Karpas-422 (cell line): ENCODE measurements around the gene ZMIZ1. TPM values are rescaled to one million over a fixed set of nuclear protein-coding genes. Genes with fewer than 3 reads are reported as not detected.
A peak's percentile ranks its signal among the peaks of the same experiment; 100 is the strongest.

ENCODE experiments used
- DNase-seq: peaks from one replicate; pipeline ENCODE4 v3.0.0-alpha.2; 2015
- H2AFZ ChIP-seq: fragments of 200-600 bp; sonication (generic); 2 replicates; pipeline ENCODE4 v1.6.1; 2014; ENCODE audit warnings: antibody characterized with exemption, low read length, mixed read lengths
- H3K27ac ChIP-seq: fragments of 200-600 bp; sonication (generic); 2 replicates; pipeline ENCODE4 v1.5.1; 2014; ENCODE audit warnings: mild to moderate bottlenecking, low read length, moderate library complexity
- H3K27me3 ChIP-seq: fragments of 200-600 bp; sonication (generic); 2 replicates; pipeline ENCODE4 v1.6.1; 2014; ENCODE audit warnings: low read length, mixed read lengths
- H3K36me3 ChIP-seq: fragments of 200-600 bp; sonication (generic); 2 replicates; pipeline ENCODE4 v1.6.1; 2014; ENCODE audit warnings: low read length, mixed read lengths; ENCODE audit not compliant: insufficient read depth
- H3K4me1 ChIP-seq: fragments of 200-600 bp; sonication (generic); 2 replicates; pipeline ENCODE4 v1.6.1; 2014; ENCODE audit warnings: mild to moderate bottlenecking, low read length, mixed read lengths
- H3K4me2 ChIP-seq: fragments of 200-600 bp; sonication (generic); 2 replicates; pipeline ENCODE4 v1.6.1; 2014; ENCODE audit warnings: low read length, low read depth, mild to moderate bottlenecking; ENCODE audit not compliant: poor library complexity, severe bottlenecking
- H3K4me3 ChIP-seq: fragments of 200-600 bp; sonication (generic); 2 replicates; pipeline ENCODE4 v1.5.1; 2014; ENCODE audit warnings: mild to moderate bottlenecking, antibody characterized with exemption, low read length, mixed read lengths
- H3K79me2 ChIP-seq: fragments of 200-600 bp; sonication (generic); 2 replicates; pipeline ENCODE4 v1.6.1; 2014; ENCODE audit warnings: mild to moderate bottlenecking, low read length, mixed read lengths
- H3K9ac ChIP-seq: fragments of 200-600 bp; sonication (generic); 2 replicates; pipeline ENCODE4 v1.6.0; 2014; ENCODE audit warnings: low read length
- H3K9me2 ChIP-seq: fragments of 200-600 bp; sonication (generic), shearing (Covaris generic); replicated peaks from 2 replicates; pipeline ENCODE4 v1.6.0; 2014; ENCODE audit warnings: mild to moderate bottlenecking, low read length, moderate library complexity; ENCODE audit not compliant: insufficient read depth
- H3K9me3 ChIP-seq: fragments of 300-700, 200-600 bp; sonication (generic); 2 replicates; pipeline ENCODE4 v1.6.1; 2014; ENCODE audit warnings: low read length, mixed read lengths
- H4K20me1 ChIP-seq: fragments of 200-600 bp; sonication (generic); 2 replicates; pipeline ENCODE4 v1.6.1; 2014; ENCODE audit warnings: mild to moderate bottlenecking, antibody characterized with exemption, low read length, low read depth; ENCODE audit not compliant: insufficient read depth
- total RNA-seq: library from RNA; depleted of rRNA; stranded (reverse); fragments of >200 nt; shearing (Covaris generic); gene quantifications from 2 replicates; pipeline ENCODE4 v1.2.3, GENCODE V29; 2014; ENCODE audit warnings: low replicate concordance

Gene ZMIZ1
- total RNA-seq, 1 experiment from 2014 or later = 73.1 TPM

DNA sequence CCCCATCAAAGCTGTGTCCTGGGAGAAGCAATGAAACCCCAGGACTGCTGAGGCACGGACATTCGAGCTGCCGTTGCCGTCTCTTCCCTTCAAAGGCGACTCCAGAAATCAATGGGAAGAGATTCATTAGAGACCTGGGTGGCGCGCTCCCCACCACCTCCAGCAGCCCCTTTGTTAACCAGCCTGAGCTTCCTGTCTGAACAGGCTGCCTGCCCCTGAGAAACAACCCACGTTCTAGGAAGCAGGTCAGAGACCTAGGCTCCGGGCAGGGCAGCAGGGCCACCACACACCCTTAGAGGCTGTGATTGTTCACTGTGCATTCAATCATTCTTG, 167.6 kb downstream of the ZMIZ1 start:
- no peak overlapping the region for H3K4me3 ChIP-seq
- peaks cover 3% of the 10 kb centered on the region; the same call in 1 of the 2 replicates for H3K4me1 ChIP-seq
- H3K9ac ChIP-seq = no peak overlapping the region
- no peaks in the 10 kb centered on the region for H3K9me2 ChIP-seq
- H3K36me3 ChIP-seq = no peaks in the 10 kb centered on the region
- no peak for DNase-seq
- no peak overlapping the region for H2AFZ ChIP-seq
- no peak overlapping the region for H3K27ac ChIP-seq
- no peaks in the 10 kb centered on the region for H3K27me3 ChIP-seq
- H3K4me2 ChIP-seq = no peak overlapping the region
- H3K79me2 ChIP-seq = no peaks in the 10 kb centered on the region
- no peaks in the 10 kb centered on the region for H3K9me3 ChIP-seq
- H4K20me1 ChIP-seq = no peaks in the 10 kb centered on the region; the same call in 1 of the 2 replicates

DNA sequence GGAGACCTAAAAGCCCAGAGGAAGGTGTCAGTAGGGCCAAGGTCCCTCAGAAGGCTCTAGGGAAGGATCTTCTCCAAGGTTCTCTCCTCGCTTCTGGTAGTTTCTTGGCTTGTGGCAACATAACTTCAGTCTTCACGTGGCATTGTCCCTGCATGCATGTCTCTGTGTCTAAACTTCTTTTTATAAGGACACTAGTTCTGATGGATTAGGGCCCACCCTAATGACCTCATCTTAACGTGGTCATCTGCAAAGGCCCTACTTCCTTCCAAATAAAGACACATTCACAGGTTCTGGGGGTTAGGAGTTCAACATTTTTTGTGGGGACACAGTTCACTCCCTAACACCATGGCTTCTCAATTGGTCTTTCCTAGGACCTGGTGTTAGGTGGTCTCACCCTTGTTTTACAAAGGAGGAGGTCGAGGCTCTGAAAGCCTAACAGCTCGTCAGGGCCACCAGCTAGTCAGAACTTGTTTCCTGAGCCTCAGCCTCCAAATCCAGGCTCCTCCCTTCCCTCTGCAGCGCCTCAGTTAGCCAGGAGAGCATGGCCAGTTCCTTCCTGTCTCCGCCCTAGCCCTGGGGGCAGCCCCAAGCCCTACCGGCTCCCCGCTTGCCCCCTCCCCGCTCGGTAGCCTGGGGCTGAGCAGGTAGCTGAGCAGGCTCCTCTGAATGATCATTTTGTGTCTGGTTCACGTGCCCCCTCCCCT, 168.8 kb downstream of the ZMIZ1 start:
- Histone ChIP-seq H3K9me2 (no peaks in the 10 kb centered on the region), H3K9ac (no peak overlapping the region), H3K79me2 (no peaks in the 10 kb centered on the region), H2AFZ (no peak overlapping the region), H4K20me1 (no peaks in the 10 kb centered on the region; the same call in 1 of the 2 replicates), H3K27me3 (no peaks in the 10 kb centered on the region), H3K4me3 (no peak overlapping the region), H3K9me3 (no peaks in the 10 kb centered on the region), H3K4me2 (no peak overlapping the region), H3K4me1 (peaks cover 15% of the 10 kb centered on the region), H3K36me3 (no peaks in the 10 kb centered on the region), H3K27ac (no peak overlapping the region)
- no peak for DNase-seq

DNA sequence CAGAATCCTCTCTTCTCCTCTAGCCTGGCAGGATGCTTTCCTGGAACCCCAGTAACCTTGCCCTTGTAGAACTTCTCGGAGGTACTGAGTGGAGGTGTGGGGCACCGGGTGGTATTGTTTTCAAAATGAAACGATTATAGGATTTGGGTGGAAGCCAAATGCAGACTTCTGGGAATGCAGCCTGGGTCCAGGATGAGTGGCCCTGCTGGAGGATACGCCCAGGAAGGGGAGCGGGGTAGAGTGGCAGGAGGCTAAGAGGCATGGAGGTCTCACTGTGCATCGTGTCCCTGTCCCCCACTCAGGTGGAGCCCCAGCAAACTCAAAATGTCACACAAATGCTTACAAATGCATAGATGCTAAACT, 169.4 kb downstream of the ZMIZ1 start:
- Histone ChIP-seq H3K4me3 (no peak overlapping the region), H3K4me1 (peaks cover 15% of the 10 kb centered on the region), H2AFZ (no peak overlapping the region), H3K9me2 (no peaks in the 10 kb centered on the region), H3K4me2 (no peak overlapping the region), H3K79me2 (no peaks in the 10 kb centered on the region), H3K27ac (no peak overlapping the region), H4K20me1 (no peaks in the 10 kb centered on the region; the same call in 1 of the 2 replicates), H3K9me3 (no peaks in the 10 kb centered on the region), H3K9ac (no peak overlapping the region), H3K27me3 (no peaks in the 10 kb centered on the region), H3K36me3 (no peaks in the 10 kb centered on the region)
- no peak for DNase-seq

DNA sequence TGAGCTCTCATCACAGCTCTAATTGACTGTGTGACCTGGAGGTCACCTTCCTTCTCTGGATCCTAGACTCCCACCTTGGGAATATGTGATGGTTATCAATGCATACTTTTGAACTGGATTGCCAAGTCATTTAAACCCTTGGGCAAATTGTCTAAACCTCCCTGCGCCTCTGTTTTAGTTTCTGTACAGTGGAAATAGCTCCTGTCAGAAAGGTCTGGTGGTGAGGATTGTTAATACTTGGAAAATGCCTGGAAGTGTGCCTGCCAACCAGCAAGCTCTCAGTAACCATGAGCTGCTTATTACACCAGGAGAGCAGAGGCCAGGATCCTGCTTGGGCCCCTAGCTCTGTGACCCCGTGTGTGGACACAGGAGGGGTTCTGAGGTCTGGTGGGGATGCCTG, 169.8 kb downstream of the ZMIZ1 start:
- Histone ChIP-seq H3K9me2 (no peaks in the 10 kb centered on the region), H2AFZ (no peak overlapping the region), H3K9ac (no peak overlapping the region), H4K20me1 (no peaks in the 10 kb centered on the region; the same call in 1 of the 2 replicates), H3K4me2 (no peak overlapping the region), H3K79me2 (0 out of 2 replicates have a peak, but pooled peaks cover under 1% of the 10 kb centered on the region), H3K36me3 (no peaks in the 10 kb centered on the region), H3K27me3 (no peaks in the 10 kb centered on the region), H3K9me3 (no peaks in the 10 kb centered on the region), H3K4me3 (no peak overlapping the region), H3K27ac (no peak overlapping the region), H3K4me1 (peaks cover 15% of the 10 kb centered on the region)
- no peak for DNase-seq

DNA sequence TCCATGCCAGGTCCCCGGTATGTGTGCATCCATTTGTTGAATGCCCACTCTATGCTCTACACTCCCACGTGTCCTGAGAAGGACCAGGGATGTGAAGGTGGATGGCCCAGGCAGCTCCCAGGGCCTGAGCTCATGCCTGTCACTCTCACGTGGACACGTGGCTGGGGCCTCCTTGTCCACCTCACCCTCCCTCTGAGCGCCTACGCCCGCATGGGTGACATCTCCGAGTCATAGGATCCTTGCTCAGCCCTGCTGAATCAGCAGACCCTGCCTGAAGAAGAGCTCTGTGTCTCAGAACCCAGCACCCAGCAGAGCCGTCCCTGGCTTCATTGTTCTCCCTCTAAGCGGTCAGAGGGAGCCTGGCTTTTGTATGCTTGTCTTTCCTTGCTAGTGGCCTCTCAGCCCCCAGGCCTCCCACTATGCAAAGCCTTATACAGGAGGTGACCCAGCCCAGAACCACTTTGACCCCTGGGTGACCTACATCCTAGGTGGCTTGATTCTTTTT, 170.6 kb downstream of the ZMIZ1 start:
- Histone ChIP-seq H2AFZ (no peak overlapping the region), H3K4me2 (no peak overlapping the region), H3K4me1 (peaks cover 21% of the 10 kb centered on the region), H3K9me2 (no peaks in the 10 kb centered on the region), H3K9ac (no peak overlapping the region), H3K27ac (no peak overlapping the region), H3K36me3 (no peaks in the 10 kb centered on the region), H3K4me3 (no peak overlapping the region), H3K27me3 (no peaks in the 10 kb centered on the region), H3K9me3 (no peaks in the 10 kb centered on the region), H3K79me2 (peaks cover 7% of the 10 kb centered on the region), H4K20me1 (no peaks in the 10 kb centered on the region; the same call in 1 of the 2 replicates)
- DNase-seq = no peak

DNA sequence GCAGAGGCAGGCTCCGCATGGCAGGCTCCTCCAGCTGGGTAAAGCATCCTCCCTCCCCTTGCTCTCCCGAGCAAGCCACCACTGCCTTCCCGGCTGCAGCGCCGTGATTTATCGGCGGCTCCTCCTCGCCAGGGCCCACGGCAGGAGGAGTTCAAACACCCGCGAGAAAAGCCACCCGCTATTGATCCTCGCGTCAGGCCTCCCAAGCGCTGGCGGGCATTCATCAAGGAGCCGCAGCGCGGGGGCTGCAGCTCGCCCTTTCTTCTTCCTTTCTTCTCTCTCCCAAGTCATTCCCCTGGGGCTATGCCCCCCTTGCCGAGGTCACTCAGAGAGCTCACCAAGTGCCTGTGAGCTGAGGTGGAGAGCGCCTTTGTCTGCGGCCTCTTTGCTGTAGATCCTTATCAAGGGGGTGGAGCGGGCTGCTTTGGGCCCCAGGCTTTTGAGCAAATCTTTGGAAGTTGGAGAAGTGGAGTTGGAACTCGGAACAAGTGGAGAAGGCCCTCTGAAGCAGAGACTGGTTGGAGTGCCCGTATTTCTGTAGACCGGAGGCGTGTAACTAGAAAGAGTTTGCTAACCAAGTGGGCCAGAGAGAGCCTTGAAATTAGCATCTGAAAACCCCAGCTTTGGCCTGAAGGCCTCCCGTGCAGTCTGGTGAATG, 171.3 kb downstream of the ZMIZ1 start:
- peaks cover 29% of the 10 kb centered on the region for H3K4me1 ChIP-seq
- DNase-seq = no peak
- peaks cover 14% of the 10 kb centered on the region for H3K79me2 ChIP-seq
- no peak overlapping the region for H3K4me3 ChIP-seq
- H3K9ac ChIP-seq = no peak overlapping the region
- H4K20me1 ChIP-seq = no peaks in the 10 kb centered on the region; the same call in 1 of the 2 replicates
- H3K36me3 ChIP-seq = no peaks in the 10 kb centered on the region
- no peaks in the 10 kb centered on the region for H3K9me3 ChIP-seq
- no peak overlapping the region for H2AFZ ChIP-seq
- H3K4me2 ChIP-seq = no peak overlapping the region
- no peak overlapping the region for H3K27ac ChIP-seq
- H3K9me2 ChIP-seq = no peaks in the 10 kb centered on the region
- H3K27me3 ChIP-seq = no peaks in the 10 kb centered on the region

DNA sequence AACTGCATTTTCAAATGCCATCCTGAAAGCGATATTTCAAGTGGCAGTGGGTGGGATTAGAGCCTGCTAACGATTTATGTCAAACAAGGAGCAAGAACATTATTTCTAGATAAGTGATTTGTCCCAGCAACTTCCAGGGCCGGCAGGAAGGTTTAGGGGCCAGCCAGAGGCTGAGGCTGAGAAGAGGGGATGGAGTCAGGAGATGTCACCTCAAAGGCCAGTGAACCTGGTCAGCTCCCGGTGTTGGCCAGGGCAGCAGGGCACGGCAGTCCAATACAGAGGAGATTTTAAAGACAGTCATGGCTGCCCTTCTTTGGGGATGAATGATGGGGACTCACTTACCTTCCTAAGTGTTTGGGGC, 172.8 kb downstream of the ZMIZ1 start:
- Histone ChIP-seq H3K4me1 (peaks cover 44% of the 10 kb centered on the region), H3K4me2 (peak overlapping the region; percentile 79), H3K27ac (no peak overlapping the region)

DNA sequence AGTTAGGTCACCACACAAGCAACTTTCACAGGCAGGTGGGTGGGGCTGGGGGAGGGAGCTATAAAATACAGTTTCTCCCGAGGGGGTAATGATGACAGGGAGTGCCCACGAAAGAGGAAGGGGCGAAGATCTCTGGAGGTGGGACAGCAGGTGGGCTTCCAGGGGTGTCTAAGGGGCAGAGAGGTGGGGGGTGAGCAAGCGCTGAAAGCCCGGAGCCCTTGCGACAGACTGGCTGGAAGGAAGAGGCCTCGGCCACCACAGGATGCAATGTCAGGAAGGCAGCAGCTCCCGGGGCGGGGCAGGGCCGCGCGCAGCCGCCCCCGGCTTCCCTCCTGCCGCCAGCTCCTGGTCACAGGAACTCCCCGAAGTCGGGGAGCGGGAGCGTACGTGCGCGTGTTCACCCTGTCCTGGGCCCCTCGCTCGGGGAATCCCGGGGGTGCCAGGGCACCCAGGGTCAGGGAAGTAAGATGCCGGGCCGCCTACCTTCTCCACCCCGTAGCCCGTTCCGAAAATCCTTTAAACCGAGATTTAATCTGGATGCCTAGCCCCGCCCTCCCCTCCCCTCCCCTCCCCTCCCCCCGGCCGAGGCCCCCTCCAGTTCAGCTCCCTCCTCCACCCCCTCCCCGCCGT, 173.3 kb downstream of the ZMIZ1 start:
- Histone ChIP-seq H3K4me3 (peak overlapping the region; percentile 90), H3K27ac (peak overlapping the region; percentile 63), H3K27me3 (no peaks in the 10 kb centered on the region), H3K9ac (peak overlapping the region; percentile 95), H2AFZ (no peak overlapping the region), H3K4me2 (peak overlapping the region; percentile 79), H4K20me1 (no peaks in the 10 kb centered on the region; the same call in 1 of the 2 replicates), H3K79me2 (peaks cover 35% of the 10 kb centered on the region), H3K9me2 (no peaks in the 10 kb centered on the region), H3K36me3 (no peaks in the 10 kb centered on the region), H3K4me1 (peaks cover 49% of the 10 kb centered on the region), H3K9me3 (no peaks in the 10 kb centered on the region)
- peak; percentile 62 for DNase-seq

More for the DNA sequence above, 172.8 kb downstream of the ZMIZ1 start:
- Histone ChIP-seq H3K9ac (peak overlapping the region; percentile 95), H3K9me2 (no peaks in the 10 kb centered on the region), H3K9me3 (no peaks in the 10 kb centered on the region), H3K79me2 (peaks cover 30% of the 10 kb centered on the region), H4K20me1 (no peaks in the 10 kb centered on the region; the same call in 1 of the 2 replicates), H3K36me3 (no peaks in the 10 kb centered on the region), H2AFZ (no peak overlapping the region), H3K4me3 (peak overlapping the region; percentile 90), H3K27me3 (no peaks in the 10 kb centered on the region)
- no peak for DNase-seq
